ENCODE data around the gene TMEM129.

Gene TMEM129

DNA sequence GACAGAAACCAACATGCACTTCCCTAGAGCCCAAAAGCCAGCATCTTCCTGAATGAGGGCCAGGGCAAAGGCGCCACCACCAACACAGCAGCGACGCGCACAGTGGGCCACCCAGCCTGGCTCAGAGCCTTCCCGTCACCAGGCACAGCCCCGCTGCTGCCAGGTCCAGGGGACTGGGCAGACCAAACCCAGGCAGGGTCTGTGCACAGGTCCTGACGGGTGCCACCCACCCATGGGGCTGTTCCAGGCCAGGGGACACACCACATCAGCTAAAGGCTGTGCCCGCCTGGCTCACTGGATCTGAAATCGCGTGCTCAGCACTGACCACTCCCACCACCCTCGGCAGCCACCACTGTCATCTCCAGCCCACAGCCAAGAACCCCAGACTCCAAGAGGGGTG, 50.8 kb downstream of the TMEM129 start:
- DNase-seq (ENCODE audit: low spot score) = no peak
- no peak for FAIRE-seq

- no peak for FAIRE-seq
These were observed 51.3 kb downstream of the TMEM129 start for GRCh38 chr4:1669850-1670249.

DNA sequence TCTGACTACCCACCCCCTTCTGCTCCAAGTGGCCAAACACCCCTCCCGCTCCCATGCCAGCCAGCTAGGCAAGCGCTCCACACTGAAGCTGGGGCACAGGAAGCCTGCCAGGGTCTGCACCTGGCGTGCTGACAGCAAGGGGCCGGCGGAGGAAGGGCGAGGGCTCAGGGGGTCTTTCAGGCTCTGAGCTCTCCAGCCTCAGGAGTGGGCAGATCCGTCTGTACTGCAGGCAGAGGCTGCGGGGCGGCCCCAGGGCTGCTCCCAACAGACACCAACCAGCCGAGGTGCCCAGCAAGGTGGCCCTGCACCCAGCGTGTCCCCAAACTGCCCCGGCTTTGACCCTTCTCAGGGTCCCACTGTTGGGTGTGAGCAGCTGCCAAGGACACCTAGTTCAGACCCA, 51.9 kb downstream of the TMEM129 start:
- FAIRE-seq = no peak

More at GRCh38 chr4:1669850-1670249, 51.3 kb downstream of the TMEM129 start:
- DNase-seq (ENCODE audit: low spot score) = no peak

GRCh38 chr4:1668488-1668840, 52.7 kb downstream of the TMEM129 start:
- FAIRE-seq = no peak
- DNase-seq (ENCODE audit: low spot score) = no peak

More for the DNA sequence above, 51.9 kb downstream of the TMEM129 start:
- DNase-seq (ENCODE audit: low spot score) = no peak

GRCh38 chr4:1667273-1667672, 53.9 kb downstream of the TMEM129 start:
- no peak for FAIRE-seq

GRCh38 chr4:1666391-1666790, 54.7 kb downstream of the TMEM129 start:
- FAIRE-seq (no peak), DNase-seq (ENCODE audit: low spot score) (no peak)

More at GRCh38 chr4:1667273-1667672, 53.9 kb downstream of the TMEM129 start:
- DNase-seq (ENCODE audit: low spot score) = no peak
